Stimulated activated CD8-positive, alpha-beta memory T cell treated with anti-CD3 and anti-CD28 coated beads, Interleukin-7, amount 100 ng/mL, for 48 hours (primary cell): Measurements from ENCODE around the gene FNDC1.

Source experiments
- DNase-seq, 2 donors: peaks; one replicate each; pipeline ENCODE4 v3.0.0-alpha.2; 2020; ENCODE audit warnings: low read depth in 1 of 2; ENCODE audit errors: extremely low read depth in 1 of 2

FNDC1 gene

GRCh38 chr6:159157431-159157830, 11.8 kb upstream of the FNDC1 start:
- no peak for DNase-seq

DNA sequence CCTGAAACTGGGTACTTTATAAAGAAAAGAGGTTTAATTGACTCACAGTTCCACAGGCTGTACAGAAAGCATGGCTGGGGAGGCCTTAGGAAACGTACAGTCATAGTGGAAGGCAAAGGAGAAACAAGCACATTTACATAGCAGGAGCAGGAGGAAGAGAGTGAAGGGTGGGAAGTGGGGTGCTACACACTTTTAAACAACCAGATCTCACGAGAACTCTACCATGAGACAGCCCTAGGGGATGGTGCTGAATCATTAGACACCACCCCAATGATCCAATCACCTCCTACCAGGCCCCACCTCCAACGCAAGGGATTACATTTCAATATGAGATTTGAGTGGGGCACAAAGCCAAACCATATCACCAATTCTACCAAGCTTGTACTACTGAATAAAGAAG, 7.4 kb upstream of the FNDC1 start:
- no peak for DNase-seq

- DNase-seq: no peak
Observed at GRCh38 chr6:159163901-159164370, 5.3 kb upstream of the FNDC1 start.

DNA sequence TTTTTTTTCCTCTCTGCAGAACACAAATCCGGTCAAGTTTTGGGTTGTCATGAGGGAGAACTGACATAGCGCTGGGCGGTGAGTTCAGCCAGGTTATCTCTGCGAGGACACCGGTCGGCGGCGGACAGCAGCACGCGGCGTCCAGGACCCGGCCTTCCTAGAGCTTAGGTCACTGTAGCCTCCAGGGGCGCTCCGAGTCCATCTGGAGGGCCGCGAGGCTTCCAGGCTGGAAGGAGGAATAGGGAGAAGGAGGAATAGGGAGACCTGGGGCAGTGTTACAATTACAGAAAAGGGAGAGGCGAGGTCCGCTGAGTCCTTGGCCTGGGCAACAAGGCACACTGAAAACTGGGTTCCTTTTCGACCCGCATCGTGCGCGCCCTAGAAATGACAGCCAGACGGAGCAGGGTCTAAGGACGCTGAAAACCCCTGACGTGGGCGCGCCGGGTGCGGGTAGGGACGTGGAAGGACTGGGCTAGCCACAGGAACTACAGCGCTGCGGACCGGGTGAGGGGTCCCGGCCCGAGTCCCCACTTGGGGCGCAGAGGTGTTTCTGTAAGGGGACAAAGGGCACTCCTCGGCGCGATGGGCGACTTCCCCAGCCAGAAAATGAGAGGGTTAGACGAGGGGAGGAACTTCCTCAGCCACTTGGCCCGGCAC, 536 bp upstream of the FNDC1 start:
- no peak for DNase-seq

DNA sequence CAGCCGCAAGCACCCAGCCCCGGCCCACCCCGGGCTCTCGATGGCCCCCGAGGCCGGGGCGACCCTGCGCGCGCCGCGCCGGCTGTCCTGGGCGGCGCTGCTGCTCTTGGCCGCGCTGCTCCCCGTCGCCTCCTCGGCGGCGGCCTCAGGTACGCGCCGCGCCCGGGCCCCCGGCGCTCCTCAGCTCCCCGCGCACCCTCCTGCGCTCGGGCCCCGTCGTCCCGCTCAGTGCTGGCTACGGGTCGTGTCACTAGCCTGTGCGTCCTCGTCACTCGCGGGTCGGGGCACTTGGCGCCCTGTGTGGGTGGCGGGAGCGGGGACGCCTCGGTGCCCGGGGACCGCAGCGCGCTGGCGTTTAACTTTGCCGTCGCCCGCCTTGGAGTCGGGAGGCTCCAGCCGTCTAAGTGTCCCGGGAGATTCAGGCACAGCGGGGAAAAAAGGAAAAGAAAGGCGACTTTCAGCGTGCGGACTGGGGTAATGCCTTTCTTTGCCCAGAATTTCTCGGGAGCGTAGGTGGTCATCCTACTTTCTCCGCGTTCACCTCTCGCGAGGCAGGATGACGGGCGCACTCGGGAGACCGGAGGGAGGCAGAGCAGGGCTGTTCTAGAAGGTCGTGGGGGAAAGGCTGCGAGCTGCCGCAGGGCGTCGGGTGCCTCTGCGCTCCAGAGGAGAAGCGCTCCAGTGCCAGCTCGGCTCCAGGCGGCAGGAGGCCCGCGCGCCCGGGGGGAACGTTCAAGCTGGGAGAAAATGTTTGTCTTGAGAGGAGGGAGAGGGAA, 545 bp downstream of the FNDC1 start:
- no peak for DNase-seq

GRCh38 chr6:159170333-159170672, 1.1 kb downstream of the FNDC1 start:
- no peak for DNase-seq

DNA sequence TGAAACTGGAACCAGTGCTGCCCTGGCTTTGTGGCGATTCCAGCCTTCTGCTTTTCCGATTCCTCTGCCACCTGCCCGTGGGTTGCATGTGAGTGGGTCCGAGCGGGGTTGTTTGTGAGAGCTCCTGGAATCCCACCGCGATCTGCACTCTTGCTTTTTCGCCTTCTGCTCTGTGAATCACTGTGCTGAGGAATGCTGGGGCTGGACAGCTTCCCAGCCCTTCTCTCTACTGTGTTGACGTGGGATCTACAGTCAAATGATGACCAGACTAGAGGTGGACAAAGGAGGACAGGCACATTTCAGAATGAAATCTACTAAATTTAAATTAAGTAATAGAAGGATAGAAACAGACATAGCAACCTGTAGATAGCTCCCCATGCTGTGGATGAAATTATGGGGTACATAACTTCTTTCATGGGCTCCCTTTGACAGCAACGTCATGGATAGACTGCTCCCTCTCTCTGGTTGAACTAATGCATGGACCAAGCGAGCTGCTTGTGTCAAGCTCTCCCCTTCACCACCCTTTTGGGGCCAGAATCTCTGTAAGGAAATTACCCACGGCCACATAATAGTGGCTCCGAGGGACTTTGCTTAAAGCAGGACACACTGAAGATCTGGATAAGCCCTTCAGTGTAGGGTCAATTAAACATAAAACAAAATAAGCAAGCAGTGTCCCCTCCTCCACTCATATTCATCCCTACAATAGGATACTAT, 2.0 kb downstream of the FNDC1 start:
- no peak for DNase-seq

- DNase-seq: no peak
Observed at GRCh38 chr6:159172091-159172491, 2.9 kb downstream of the FNDC1 start.

DNA sequence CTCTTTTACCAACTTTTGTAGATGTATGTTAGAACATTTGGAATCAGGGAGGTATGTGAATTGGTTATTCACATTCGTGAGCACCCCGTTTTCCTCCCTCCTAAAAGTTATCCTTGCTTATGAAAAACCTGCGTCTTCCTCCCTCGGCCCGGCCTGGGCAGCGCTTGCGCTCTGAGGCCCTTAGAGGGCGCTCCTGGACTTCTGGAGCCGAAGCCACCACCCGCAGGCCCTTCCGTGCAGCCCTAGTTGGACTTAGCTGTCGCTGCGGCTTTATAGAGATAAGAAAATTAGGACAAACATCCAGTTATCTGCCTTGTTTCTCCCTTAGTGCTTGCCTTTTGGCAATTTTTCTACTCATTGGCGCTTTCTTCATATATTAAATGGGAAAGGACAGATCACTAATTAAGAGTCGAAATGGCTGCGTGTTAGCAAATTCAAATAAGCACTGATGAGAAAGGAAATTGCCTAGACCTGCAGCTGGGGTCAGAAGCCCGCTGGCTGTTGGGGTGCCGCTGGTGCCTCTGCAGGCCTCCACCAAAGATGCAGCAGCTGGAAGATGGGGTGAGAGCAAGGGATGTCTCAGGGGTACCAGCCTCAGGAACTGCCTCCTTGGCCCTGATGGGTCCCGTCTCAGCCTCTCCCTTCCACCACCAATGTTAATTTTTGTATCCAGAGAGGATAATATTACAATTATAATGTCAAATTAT, 5.2 kb downstream of the FNDC1 start:
- DNase-seq: peak; percentile 40 to 47

GRCh38 chr6:159176913-159177312, 7.7 kb downstream of the FNDC1 start:
- no peak for DNase-seq

DNA sequence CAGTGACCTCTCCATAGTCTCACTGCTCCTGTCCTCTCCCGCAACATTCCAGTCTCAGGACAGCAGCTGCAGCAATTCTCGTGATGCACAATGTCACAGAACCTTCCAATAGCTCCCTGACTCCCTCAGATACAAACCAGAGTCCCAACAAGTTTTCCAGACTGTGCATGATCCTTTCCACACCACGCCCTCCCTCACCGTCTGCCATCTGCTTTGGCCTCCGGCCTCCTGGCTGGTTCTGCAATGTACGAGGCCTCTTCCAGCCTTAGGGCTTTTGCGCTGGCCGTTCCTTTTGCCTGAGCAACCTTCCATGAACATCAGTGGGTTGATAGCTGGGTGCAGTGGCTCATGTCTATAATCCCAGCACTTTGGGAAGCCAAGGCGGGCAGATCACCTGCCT, 9.6 kb downstream of the FNDC1 start:
- no peak for DNase-seq

GRCh38 chr6:159180001-159180400, 10.8 kb downstream of the FNDC1 start:
- DNase-seq: no peak

DNA sequence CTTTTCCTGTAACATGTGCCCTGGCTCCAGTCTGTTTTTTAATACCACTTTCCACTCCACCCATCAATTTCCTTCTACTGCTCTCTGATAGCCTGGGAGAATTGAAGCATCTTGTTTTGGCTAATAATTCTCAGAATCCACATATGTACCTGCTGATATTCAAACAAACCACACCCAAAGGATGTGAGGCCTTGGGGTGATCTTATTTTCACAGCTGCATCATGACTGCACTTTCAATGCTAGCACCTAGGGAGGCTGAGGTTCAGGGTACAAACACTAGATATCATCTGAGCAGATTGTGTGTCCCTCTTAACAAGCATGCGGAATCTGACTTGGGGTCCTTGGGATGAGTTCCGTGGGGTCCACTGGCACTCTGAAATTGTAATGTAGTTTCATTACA, 12.7 kb downstream of the FNDC1 start:
- DNase-seq: no peak

DNA sequence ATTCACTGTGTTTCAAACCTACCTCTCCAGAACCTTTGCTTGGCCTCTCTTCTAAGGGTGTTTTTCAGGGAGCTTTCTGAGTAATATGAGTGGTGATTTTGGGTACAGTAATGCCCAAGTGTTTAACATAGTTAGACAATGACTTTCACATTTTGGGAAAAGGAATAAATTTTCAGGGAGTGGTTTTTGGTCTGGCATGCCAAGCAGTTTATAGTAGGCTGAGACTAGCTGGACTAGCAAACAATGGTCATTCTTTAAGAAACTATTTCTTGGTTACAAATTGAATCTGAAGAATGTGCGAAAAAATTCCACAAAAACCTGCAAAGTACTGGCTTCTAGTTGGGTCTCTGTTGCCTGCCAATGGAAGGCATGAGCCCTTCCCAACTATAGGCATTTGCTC, 15.4 kb downstream of the FNDC1 start:
- no peak for DNase-seq

- no peak for DNase-seq
Observed at GRCh38 chr6:159190460-159190859, 21.3 kb downstream of the FNDC1 start.

DNA sequence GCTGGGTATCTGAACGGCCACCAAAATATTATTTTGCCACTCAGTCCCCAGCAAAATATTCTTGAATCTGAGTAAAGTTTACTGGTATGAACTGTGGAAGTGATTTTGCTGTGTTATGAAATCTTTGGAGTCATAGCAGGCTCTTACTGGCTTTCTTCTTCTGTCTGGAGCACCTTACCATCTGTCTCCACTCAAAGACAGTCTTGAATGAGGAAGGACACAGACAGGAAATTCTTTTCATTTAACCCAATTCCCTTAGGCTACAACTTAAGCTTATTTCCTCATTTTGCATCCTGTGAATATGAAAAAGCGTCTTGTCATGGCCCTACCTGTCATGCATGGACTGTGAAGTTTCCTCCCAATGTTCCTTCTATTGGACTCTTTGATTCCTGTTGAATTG, 24.7 kb downstream of the FNDC1 start:
- DNase-seq: no peak

GRCh38 chr6:159194421-159194820, 25.2 kb downstream of the FNDC1 start:
- no peak for DNase-seq

GRCh38 chr6:159196430-159196975, 27.3 kb downstream of the FNDC1 start:
- DNase-seq: no peak

DNA sequence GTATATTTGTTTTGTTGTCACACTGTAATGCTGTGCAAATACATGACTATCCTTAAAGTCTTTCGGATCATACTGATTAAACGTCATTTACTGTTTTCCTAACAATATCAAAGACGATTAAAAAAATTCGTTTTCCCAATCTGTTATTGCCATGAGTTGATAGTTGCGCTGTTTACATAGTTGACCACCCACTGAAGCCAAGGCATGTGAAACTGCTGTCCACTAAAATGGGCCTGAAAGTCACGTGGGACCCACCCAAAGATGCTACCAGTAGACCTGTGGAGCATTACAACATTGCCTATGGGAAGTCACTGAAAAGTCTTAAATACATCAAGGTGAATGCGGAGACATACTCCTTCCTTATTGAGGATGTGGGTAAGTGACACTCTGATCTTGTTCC, 28.1 kb downstream of the FNDC1 start:
- no peak for DNase-seq

DNA sequence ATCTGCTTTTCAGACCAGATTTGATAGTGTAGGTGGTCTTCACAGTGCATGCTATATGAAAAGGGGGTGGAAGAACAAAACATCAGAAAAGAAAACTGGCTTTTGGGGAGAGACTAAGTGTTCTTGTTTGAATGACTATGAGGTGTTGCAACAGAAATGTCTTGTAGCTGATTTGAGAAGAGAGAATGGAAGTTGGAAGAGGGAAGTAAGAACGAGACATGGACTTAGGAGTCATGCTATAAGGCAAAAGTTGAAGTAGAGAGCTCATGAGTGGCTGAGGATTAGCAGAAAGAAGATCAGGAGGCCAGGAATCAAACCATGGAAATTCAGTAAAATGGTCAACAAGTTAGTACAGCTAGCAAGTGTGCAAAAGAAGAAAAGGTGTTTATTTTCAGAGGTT, 32.1 kb downstream of the FNDC1 start:
- DNase-seq: no peak
